ENCODE measurements around the gene ZNF469.

ZNF469 gene

GRCh38 chr16:88391144-88391850 lies 8.5 kb downstream of the ZNF469 start:
- no peak for DNase-seq (ENCODE audit: low read depth in 2 of 2)

GRCh38 chr16:88392111-88392510 lies 9.4 kb downstream of the ZNF469 start:
- no peak for DNase-seq (ENCODE audit: low read depth in 2 of 2)

GRCh38 chr16:88392616-88393015 lies 9.9 kb downstream of the ZNF469 start:
- no peak for DNase-seq (ENCODE audit: low read depth in 2 of 2)

- DNase-seq (ENCODE audit: low read depth in 2 of 2) = no peak
Measured at GRCh38 chr16:88393034-88393433, 10.3 kb downstream of the ZNF469 start.

- DNase-seq (ENCODE audit: low read depth in 2 of 2) = no peak
Measured at GRCh38 chr16:88393571-88393970, 10.8 kb downstream of the ZNF469 start.

- DNase-seq (ENCODE audit: low read depth in 2 of 2) = no peak
Measured at GRCh38 chr16:88394426-88394825, 11.7 kb downstream of the ZNF469 start.

- no peak for DNase-seq (ENCODE audit: low read depth in 2 of 2)
Measured at GRCh38 chr16:88395669-88396584, 13.2 kb downstream of the ZNF469 start.

- DNase-seq (ENCODE audit: low read depth in 2 of 2) = no peak
Measured at GRCh38 chr16:88398170-88398873, 15.6 kb downstream of the ZNF469 start.

- no peak for DNase-seq (ENCODE audit: low read depth in 2 of 2)
Measured at GRCh38 chr16:88398874-88399178, 16.1 kb downstream of the ZNF469 start.

- no peak for DNase-seq (ENCODE audit: low read depth in 2 of 2)
Measured at GRCh38 chr16:88400186-88400585, 17.4 kb downstream of the ZNF469 start.

- DNase-seq (ENCODE audit: low read depth in 2 of 2) = no peak
Measured at GRCh38 chr16:88401604-88402246, 19.0 kb downstream of the ZNF469 start.

GRCh38 chr16:88402551-88403240 lies 19.9 kb downstream of the ZNF469 start:
- no peak for DNase-seq (ENCODE audit: low read depth in 2 of 2)

GRCh38 chr16:88403794-88404581 lies 21.2 kb downstream of the ZNF469 start:
- no peak for DNase-seq (ENCODE audit: low read depth in 2 of 2)

- DNase-seq (ENCODE audit: low read depth in 2 of 2) = no peak
Measured at GRCh38 chr16:88404769-88405168, 22.0 kb downstream of the ZNF469 start.

- DNase-seq (ENCODE audit: low read depth in 2 of 2) = no peak
Measured at GRCh38 chr16:88405216-88406060, 22.7 kb downstream of the ZNF469 start.

- no peak for DNase-seq (ENCODE audit: low read depth in 2 of 2)
Measured at GRCh38 chr16:88406096-88407041, 23.6 kb downstream of the ZNF469 start.

GRCh38 chr16:88407042-88407420 lies 24.3 kb downstream of the ZNF469 start:
- DNase-seq (ENCODE audit: low read depth in 2 of 2) = no peak

- DNase-seq (ENCODE audit: low read depth in 2 of 2) = no peak
Measured at GRCh38 chr16:88407807-88408206, 25.0 kb downstream of the ZNF469 start.

All from stimulated activated CD8-positive, alpha-beta memory T cell treated with anti-CD3 and anti-CD28 coated beads, Interleukin-2, amount 100 ng/mL, for 1 hour (primary cell).